ENCODE measurements around the gene RAET1L. TPM values are rescaled to one million over a fixed set of nuclear protein-coding genes. Genes with fewer than 3 reads are reported as not detected.

The RAET1L gene
- total and polyA plus RNA-seq, 2 of the 4 experiments (the other 2 are of a cell fraction), result not detected

DNA sequence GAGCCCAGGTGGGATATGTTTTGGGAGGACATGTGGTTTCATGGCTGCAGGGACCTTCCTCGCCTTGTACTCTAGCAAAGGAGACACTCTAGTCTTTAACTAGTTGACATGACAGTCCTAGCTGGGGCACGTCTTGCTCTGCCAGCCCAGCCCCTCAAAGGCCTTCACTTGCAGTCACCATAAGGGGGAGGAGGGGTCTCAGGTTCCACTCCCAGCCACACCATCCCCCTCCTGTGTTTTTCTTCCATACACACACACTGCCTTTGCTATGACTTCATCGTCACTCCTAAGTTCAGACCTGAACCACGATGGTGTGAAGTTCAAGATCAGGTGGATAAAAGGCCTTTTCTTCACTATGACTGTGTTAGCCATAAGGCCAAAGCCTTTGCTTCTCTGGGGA, 48.1 kb downstream of the RAET1L start:
- no peak overlapping the region for H3K9ac ChIP-seq (ENCODE audit: low read depth, low read length)
- no peaks in the 10 kb centered on the region for H3K36me3 ChIP-seq (ENCODE audit: control insufficient read depth, insufficient read depth, low read length)
- TF ChIP-seq, protein P1, sequence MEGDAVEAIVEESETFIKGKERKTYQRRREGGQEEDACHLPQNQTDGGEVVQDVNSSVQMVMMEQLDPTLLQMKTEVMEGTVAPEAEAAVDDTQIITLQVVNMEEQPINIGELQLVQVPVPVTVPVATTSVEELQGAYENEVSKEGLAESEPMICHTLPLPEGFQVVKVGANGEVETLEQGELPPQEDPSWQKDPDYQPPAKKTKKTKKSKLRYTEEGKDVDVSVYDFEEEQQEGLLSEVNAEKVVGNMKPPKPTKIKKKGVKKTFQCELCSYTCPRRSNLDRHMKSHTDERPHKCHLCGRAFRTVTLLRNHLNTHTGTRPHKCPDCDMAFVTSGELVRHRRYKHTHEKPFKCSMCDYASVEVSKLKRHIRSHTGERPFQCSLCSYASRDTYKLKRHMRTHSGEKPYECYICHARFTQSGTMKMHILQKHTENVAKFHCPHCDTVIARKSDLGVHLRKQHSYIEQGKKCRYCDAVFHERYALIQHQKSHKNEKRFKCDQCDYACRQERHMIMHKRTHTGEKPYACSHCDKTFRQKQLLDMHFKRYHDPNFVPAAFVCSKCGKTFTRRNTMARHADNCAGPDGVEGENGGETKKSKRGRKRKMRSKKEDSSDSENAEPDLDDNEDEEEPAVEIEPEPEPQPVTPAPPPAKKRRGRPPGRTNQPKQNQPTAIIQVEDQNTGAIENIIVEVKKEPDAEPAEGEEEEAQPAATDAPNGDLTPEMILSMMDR (conservative IDR thresholded peaks at IDR 0.05; ENCODE audit: low read depth, low read length), result no peak
- no peak for TF ChIP-seq MAFK (IDR thresholded peaks at IDR 0.05; ENCODE audit: low read depth, low read length)
- no peak for TF ChIP-seq FOS (IDR thresholded peaks at IDR 0.05; ENCODE audit: low read depth, low read length)
- TF ChIP-seq BHLHE40 (IDR thresholded peaks at IDR 0.05; ENCODE audit: low read depth, low read length), result no peak
- TF ChIP-seq MAZ (IDR thresholded peaks at IDR 0.05; ENCODE audit: borderline replicate concordance, low read depth, low read length), result no peak
- TF ChIP-seq RAD21 (IDR thresholded peaks at IDR 0.05; ENCODE audit: low read length), result no peak
- TF ChIP-seq CEBPB (IDR thresholded peaks at IDR 0.05; ENCODE audit: low read depth, low read length), result no peak
- no TSS peak for BruUV-seq (replicated peaks)
- no peak overlapping the region for H2AK9ac ChIP-seq (replicated peaks; ENCODE audit: low read depth, low read length, poor library complexity)
- H2AFZ ChIP-seq (replicated peaks; ENCODE audit: low read length, poor library complexity), result no peak overlapping the region
- peaks cover 49% of the 10 kb centered on the region for H3K27me3 ChIP-seq (ENCODE audit: control insufficient read depth, insufficient read depth, low read length)
- no peak overlapping the region for H3K18ac ChIP-seq (ENCODE audit: low read depth, low read length)
- intact Hi-C loops (cut with micrococcal nuclease), result no loop called here
- no peak overlapping the region for H3K14ac ChIP-seq (replicated peaks; ENCODE audit: low read depth, low read length)
- no peak overlapping the region for H2BK20ac ChIP-seq (ENCODE audit: low read depth, low read length)
- DNase-seq (no peak), ATAC-seq (ENCODE audit: low read depth) (no peak)
- H3K56ac ChIP-seq (ENCODE audit: extremely low read depth, insufficient read depth, low read length), result no peak overlapping the region
- H2BK120ac ChIP-seq (ENCODE audit: low read depth, low read length), result no peak overlapping the region
- POLR2A ChIA-PET (ENCODE audit: unreplicated experiment), result no interaction called here
- H3K23ac ChIP-seq (ENCODE audit: low read depth, low read length), result no peak overlapping the region
- no peaks in the 10 kb centered on the region for H3K4me1 ChIP-seq (ENCODE audit: control insufficient read depth, insufficient read depth, low read length)
- no peak overlapping the region for H3K4me3 ChIP-seq (ENCODE audit: insufficient read depth, low read depth, low read length)
- H3K27ac ChIP-seq (ENCODE audit: insufficient read depth, low read length), result no peak overlapping the region
- no peak overlapping the region for H2BK5ac ChIP-seq (ENCODE audit: low read depth, low read length, poor library complexity, severe bottlenecking)
- no peaks in the 10 kb centered on the region for H3K9me3 ChIP-seq (ENCODE audit: control insufficient read depth, insufficient read depth, low read length)
- in situ Hi-C loops (cut with MboI; ENCODE audit: low sequenced_read_pairs), result no loop called here
- no peak overlapping the region for H2AK5ac ChIP-seq (ENCODE audit: low read depth, low read length)
- no peak overlapping the region for H2BK15ac ChIP-seq (ENCODE audit: low read depth, low read length)
- no peaks in the 10 kb centered on the region for H4K20me1 ChIP-seq (ENCODE audit: insufficient read depth, low read length)
- H3K4me2 ChIP-seq (ENCODE audit: low read depth, low read length), result no peak overlapping the region
- no peak overlapping the region for H3K4ac ChIP-seq (ENCODE audit: low read depth, low read length)
- H4K91ac ChIP-seq (ENCODE audit: insufficient read depth, low read depth, low read length), result no peak overlapping the region
- WGBS, 2 experiments (ENCODE audit: extremely low coverage in 2 of 2, insufficient read length in 1 of 2), result no CpG with 5 or more reads among the region's 4 CpGs
- H3K79me1 ChIP-seq (ENCODE audit: low read depth in 1 of 2, low read length in 2 of 2), result no peaks in the 10 kb centered on the region
- dilution Hi-C loops (cut with HindIII; ENCODE audit: low sequenced_read_pairs, unreplicated experiment), result no loop called here
- no peak overlapping the region for H4K5ac ChIP-seq (ENCODE audit: low read depth, low read length)
- H4K8ac ChIP-seq (ENCODE audit: low read depth in 2 of 2, low read length in 2 of 2), result no peak overlapping the region
- CTCF ChIA-PET, result no interaction called here
- no peaks in the 10 kb centered on the region for H3K9me1 ChIP-seq (ENCODE audit: insufficient read depth, low read length)

Measured in IMR-90 (cell line).